ENCODE measurements around the gene HDAC9. TPM values are rescaled to one million over a fixed set of nuclear protein-coding genes. Genes with fewer than 3 reads are reported as not detected.

The HDAC9 gene
- total RNA-seq, 1 donor from 2014 or later = 28.6 TPM

DNA sequence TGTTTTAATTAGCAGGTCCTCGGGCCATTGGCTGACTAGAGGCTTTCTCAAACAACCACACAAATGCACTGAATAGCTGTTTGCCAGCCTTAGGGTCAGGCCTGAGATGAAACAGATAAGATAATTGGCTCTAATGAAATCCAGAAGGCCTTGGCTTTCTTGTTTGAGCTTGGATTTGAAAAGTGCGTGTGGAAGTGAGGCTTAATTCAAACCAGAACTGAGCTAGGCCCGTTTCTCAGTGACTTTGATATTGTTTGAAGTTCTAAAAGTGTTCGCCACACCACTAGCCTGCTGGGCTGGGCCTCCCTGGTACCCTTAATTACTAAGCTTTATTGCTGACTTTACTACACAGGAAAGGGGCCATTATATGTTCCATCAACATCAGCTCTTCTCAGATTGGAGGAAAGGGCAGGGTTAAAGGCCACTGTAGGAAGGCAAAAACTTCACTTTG lies 351.2 kb downstream of the HDAC9 start:
- H3K4me3 Mint-ChIP-seq = no peak overlapping the region
- Histone ChIP-seq H3F3A (ENCODE audit: low read depth) (no peaks in the 10 kb centered on the region), H3K9me3 (ENCODE audit: low read depth) (no peaks in the 10 kb centered on the region), H3K36me3 (no peaks in the 10 kb centered on the region), H3K79me2 (ENCODE audit: low read depth) (no peaks in the 10 kb centered on the region), H3K4me1 (peaks cover 7% of the 10 kb centered on the region), H3K4me3 (no peak overlapping the region), H3K27ac (no peak overlapping the region), H3K9ac (no peak overlapping the region), H3K27me3 (no peaks in the 10 kb centered on the region), H2AFZ (replicated peaks) (no peak overlapping the region), H3K4me2 (no peak overlapping the region), H4K20me1 (ENCODE audit: low read depth) (no peaks in the 10 kb centered on the region)
- no peak for TF ChIP-seq EZH2 (IDR thresholded peaks at IDR 0.05)
- TF ChIP-seq EZH2phosphoT487 (IDR thresholded peaks at IDR 0.05) = no peak
- no peak for TF ChIP-seq CTCF (IDR thresholded peaks at IDR 0.05)
- no peaks in the 10 kb centered on the region for H3K9me3 Mint-ChIP-seq
- peaks cover 17% of the 10 kb centered on the region for H3K4me1 Mint-ChIP-seq
- DNase-seq (ENCODE audit: low spot score) = no peak
- H3K27ac Mint-ChIP-seq = peak overlapping the region; percentile 83
- H3K27me3 Mint-ChIP-seq (ENCODE audit: insufficient read depth, low read depth) = no peaks in the 10 kb centered on the region
- no peaks in the 10 kb centered on the region for H3K36me3 Mint-ChIP-seq

- H3K9ac ChIP-seq = no peak overlapping the region
- no peaks in the 10 kb centered on the region for H4K20me1 ChIP-seq (ENCODE audit: low read depth)
- Mint-ChIP-seq H3K4me1 (peaks cover 17% of the 10 kb centered on the region), H3K9me3 (no peaks in the 10 kb centered on the region), H3K27ac (no peak overlapping the region), H3K36me3 (no peaks in the 10 kb centered on the region), H3K4me3 (no peak overlapping the region), H3K27me3 (ENCODE audit: insufficient read depth, low read depth) (no peaks in the 10 kb centered on the region)
- no peak overlapping the region for H2AFZ ChIP-seq (replicated peaks)
- H3K27me3 ChIP-seq = no peaks in the 10 kb centered on the region
- no peak overlapping the region for H3K27ac ChIP-seq
- H3F3A ChIP-seq (ENCODE audit: low read depth) = no peaks in the 10 kb centered on the region
- peaks cover 7% of the 10 kb centered on the region for H3K4me1 ChIP-seq
- no peak for TF ChIP-seq EZH2 (IDR thresholded peaks at IDR 0.05)
- no peak for TF ChIP-seq CTCF (IDR thresholded peaks at IDR 0.05)
- no peak for TF ChIP-seq EZH2phosphoT487 (IDR thresholded peaks at IDR 0.05)
- H3K4me3 ChIP-seq = no peak overlapping the region
- DNase-seq (ENCODE audit: low spot score) = no peak
- H3K79me2 ChIP-seq (ENCODE audit: low read depth) = no peaks in the 10 kb centered on the region
- no peaks in the 10 kb centered on the region for H3K36me3 ChIP-seq
- H3K9me3 ChIP-seq (ENCODE audit: low read depth) = no peaks in the 10 kb centered on the region
- no peak overlapping the region for H3K4me2 ChIP-seq
These were observed 353.6 kb downstream of the HDAC9 start for GRCh38 chr7:18849130-18849529.

GRCh38 chr7:18855796-18856195 lies 360.2 kb downstream of the HDAC9 start:
- Mint-ChIP-seq H3K27me3 (ENCODE audit: insufficient read depth, low read depth) (no peaks in the 10 kb centered on the region), H3K36me3 (no peaks in the 10 kb centered on the region), H3K9me3 (no peaks in the 10 kb centered on the region), H3K4me1 (no peaks in the 10 kb centered on the region), H3K27ac (no peak overlapping the region), H3K4me3 (no peak overlapping the region)
- DNase-seq (ENCODE audit: low spot score) = no peak
- Histone ChIP-seq H3K27ac (no peak overlapping the region), H3K4me2 (no peak overlapping the region), H3K4me3 (no peak overlapping the region), H3K27me3 (no peaks in the 10 kb centered on the region), H3K36me3 (no peaks in the 10 kb centered on the region), H3K9ac (no peak overlapping the region), H2AFZ (replicated peaks) (no peak overlapping the region), H3K9me3 (ENCODE audit: low read depth) (no peaks in the 10 kb centered on the region), H3F3A (ENCODE audit: low read depth) (no peaks in the 10 kb centered on the region), H4K20me1 (ENCODE audit: low read depth) (no peaks in the 10 kb centered on the region), H3K79me2 (ENCODE audit: low read depth) (no peaks in the 10 kb centered on the region), H3K4me1 (no peaks in the 10 kb centered on the region)
- TF ChIP-seq CTCF (IDR thresholded peaks at IDR 0.05) = no peak
- TF ChIP-seq EZH2phosphoT487 (IDR thresholded peaks at IDR 0.05) = no peak
- TF ChIP-seq EZH2 (IDR thresholded peaks at IDR 0.05) = no peak
